ENCODE data around the gene PRXL2C. TPM values are rescaled to one million over a fixed set of nuclear protein-coding genes. Genes with fewer than 3 reads are reported as not detected.
"Not testable (repeated sequence)": the region's sequence is repeated elsewhere in the genome, so short reads cannot be mapped to it uniquely, and the experiment has no call there.

Gene PRXL2C
- total RNA-seq, 1 donor from 2014 or later: 12.6 TPM

- no peak for TF ChIP-seq CTCF (conservative IDR thresholded peaks at IDR 0.05; ENCODE audit: low read depth, low read length)
- no peak for DNase-seq (ENCODE audit: low read depth)
- H3K4me3 ChIP-seq (ENCODE audit: low read depth, low read length): peak overlapping the region; percentile 72
Measured at GRCh38 chr9:96617439-96618185, 37.5 kb downstream of the PRXL2C start.

- no peak overlapping the region for H3K4me3 ChIP-seq (ENCODE audit: low read depth, low read length)
- no peak for TF ChIP-seq CTCF (conservative IDR thresholded peaks at IDR 0.05; ENCODE audit: low read depth, low read length)
- no peak for DNase-seq (ENCODE audit: low read depth)
Measured at GRCh38 chr9:96616817-96617438, 38.2 kb downstream of the PRXL2C start.

GRCh38 chr9:96615411-96615810 is 39.7 kb downstream of the PRXL2C start:
- H3K4me3 ChIP-seq (ENCODE audit: low read depth, low read length): no peak overlapping the region
- DNase-seq (ENCODE audit: low read depth): no peak
- no peak for TF ChIP-seq CTCF (conservative IDR thresholded peaks at IDR 0.05; ENCODE audit: low read depth, low read length)

- not testable (repeated sequence) for DNase-seq (ENCODE audit: low read depth); H3K4me3 ChIP-seq (ENCODE audit: low read depth, low read length)
Measured at GRCh38 chr9:96614664-96615063, 40.5 kb downstream of the PRXL2C start.

- no peak overlapping the region for H3K4me3 ChIP-seq (ENCODE audit: low read depth, low read length)
- TF ChIP-seq CTCF (conservative IDR thresholded peaks at IDR 0.05; ENCODE audit: low read depth, low read length): no peak
- no peak for DNase-seq (ENCODE audit: low read depth)
Measured at GRCh38 chr9:96612966-96613589, 42.0 kb downstream of the PRXL2C start.

GRCh38 chr9:96612105-96612965 is 42.8 kb downstream of the PRXL2C start:
- DNase-seq (ENCODE audit: low read depth): peak; percentile 73
- TF ChIP-seq CTCF (conservative IDR thresholded peaks at IDR 0.05; ENCODE audit: low read depth, low read length): no peak
- peak overlapping the region; percentile 29 for H3K4me3 ChIP-seq (ENCODE audit: low read depth, low read length)

GRCh38 chr9:96611302-96611701 is 43.8 kb downstream of the PRXL2C start:
- no peak overlapping the region for H3K4me3 ChIP-seq (ENCODE audit: low read depth, low read length)
- DNase-seq (ENCODE audit: low read depth): no peak
- TF ChIP-seq CTCF (conservative IDR thresholded peaks at IDR 0.05; ENCODE audit: low read depth, low read length): no peak

All from epithelial cell of proximal tubule (primary cell).